ENCODE measurements around the gene SLC9A6.
A peak's percentile ranks its signal among the peaks of the same experiment; 100 is the strongest.
"Not testable (repeated sequence)": the region's sequence is repeated elsewhere in the genome, so short reads cannot be mapped to it uniquely, and the experiment has no call there.

SLC9A6 gene

DNA sequence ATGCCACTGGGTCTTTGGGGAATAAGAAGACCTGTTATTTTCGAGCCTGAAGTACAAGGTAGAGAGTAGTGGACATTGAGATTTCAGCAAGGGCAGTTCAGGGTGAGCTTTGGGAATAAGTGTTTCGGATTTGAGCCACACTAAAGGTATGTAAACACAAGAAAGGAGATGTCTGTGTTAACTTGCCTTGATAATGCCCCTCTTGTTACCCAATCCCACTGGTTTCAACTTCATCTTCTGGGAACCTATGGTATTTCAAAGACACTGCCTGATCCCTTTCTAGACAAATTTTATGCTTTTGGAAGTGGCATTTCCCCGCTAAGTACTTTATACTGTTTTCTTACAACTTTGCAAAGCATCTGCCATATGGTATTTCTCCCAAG is 79.4 kb downstream of the SLC9A6 start:
- no peak for DNase-seq

GRCh38 chrX:136065044-136065671 is 79.9 kb downstream of the SLC9A6 start:
- peak; percentile 31 to 43 for DNase-seq

DNA sequence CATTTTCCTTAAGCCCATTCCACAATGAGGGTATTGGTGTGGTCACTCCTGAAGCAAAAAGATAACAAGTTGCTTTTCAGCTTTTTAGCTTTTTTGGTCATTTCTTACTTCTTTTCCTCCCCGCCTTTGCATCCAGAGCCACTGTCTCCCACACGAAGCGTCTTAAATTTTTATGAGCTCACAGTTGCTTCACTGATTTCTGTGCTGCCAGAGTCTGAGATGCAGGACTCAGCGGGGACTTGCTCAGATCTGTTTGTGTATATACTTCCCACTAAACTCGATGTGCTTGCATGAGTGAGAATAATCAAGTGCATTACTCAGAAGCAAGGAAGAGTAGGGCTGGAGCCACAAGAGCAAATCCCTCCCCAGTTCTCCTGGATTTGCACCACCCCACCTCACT is 81.9 kb downstream of the SLC9A6 start:
- DNase-seq = no peak

DNA sequence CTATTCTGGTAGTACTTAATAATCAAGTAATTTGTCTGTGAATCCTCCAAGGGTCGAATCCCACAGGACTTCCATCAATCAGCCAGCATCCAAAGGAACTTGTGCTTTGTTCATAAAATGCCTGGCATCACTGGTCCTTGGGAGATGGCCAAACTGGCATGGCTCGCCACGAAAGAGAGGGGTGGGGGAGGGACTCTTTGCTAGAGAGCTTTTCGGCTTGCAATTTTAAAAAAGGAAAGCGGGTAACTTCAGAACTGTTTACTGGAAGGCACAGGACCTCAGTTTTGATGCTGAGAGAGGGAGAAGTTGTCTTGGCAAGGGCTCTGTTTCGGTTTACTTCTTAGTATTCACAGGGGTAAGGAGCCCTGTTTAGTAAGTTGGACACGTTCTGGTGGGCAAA is 82.7 kb downstream of the SLC9A6 start:
- DNase-seq = no peak

DNA sequence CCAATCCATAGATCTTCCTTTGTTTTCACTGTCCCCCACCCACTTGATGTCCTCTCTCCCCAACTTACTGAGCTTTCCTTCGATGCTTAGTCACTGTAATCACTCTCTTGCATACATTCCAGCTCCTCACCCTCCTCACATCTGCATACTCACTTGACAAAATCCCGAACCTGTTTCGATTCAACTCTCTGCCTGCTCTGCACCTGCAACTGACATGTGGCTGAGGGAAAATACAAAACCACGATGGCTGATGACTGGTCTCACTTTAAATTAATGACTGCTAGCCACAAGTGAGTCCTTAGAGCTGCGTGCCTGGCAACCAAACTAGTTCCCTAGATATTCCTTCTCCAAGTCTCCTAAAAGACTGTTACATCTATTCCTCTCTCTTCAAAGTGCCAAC is 91.7 kb downstream of the SLC9A6 start:
- DNase-seq = no peak

DNA sequence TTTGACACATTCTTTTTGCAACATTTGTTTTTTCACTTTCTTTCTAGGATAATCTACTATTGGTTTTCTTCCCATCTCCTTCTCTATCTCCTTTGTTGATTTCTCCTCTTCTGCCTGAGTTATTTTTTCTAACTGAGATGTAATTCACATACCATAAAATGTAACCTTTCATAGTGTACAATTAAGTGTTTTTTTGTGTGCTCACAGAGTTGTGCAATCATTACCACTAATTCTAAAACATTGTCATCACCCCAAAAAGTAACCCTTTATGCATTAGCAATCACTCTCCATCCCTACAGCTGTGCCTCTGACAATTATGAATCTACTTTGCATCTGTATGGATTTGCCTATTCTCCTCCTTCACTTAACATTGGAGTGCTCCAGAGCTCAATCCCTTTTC is 95.5 kb downstream of the SLC9A6 start:
- DNase-seq = no peak

DNA sequence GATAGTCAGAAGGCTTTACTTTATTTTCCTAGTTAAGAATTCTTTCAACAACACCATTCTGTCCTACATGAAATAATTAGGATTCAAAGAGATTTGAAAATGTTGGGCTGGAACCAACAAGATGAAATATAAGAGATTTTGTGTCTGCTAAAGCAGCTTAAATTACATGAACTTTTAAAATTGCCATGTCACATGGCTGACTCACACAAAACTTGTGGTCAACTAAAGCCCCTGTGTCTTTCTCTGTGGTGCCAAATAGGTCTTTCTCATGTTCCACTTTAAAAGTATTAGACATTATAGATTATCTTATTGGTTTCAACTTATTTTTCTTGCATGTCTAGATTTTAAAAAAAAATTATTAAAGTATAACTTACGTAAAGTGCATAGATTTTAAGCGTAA is 101.3 kb downstream of the SLC9A6 start:
- no peak for DNase-seq

GRCh38 chrX:136091898-136092297 is 106.7 kb downstream of the SLC9A6 start:
- DNase-seq = not testable (repeated sequence)

- no peak for DNase-seq
Measured at GRCh38 chrX:136094962-136095361, 109.7 kb downstream of the SLC9A6 start.
